Urothelium cell line (cell line): ENCODE measurements around the gene ZDHHC8.

Experiments
- DNase-seq: peaks from one replicate; pipeline ENCODE4 v3.0.0; 2011; ENCODE audit warnings: low spot score, mixed read lengths
- FAIRE-seq: peaks from 2 replicates; lab custom pipeline; 2011; peaks lifted over from hg19 to GRCh38; lab: Jason Lieb, UNC

Gene ZDHHC8

DNA sequence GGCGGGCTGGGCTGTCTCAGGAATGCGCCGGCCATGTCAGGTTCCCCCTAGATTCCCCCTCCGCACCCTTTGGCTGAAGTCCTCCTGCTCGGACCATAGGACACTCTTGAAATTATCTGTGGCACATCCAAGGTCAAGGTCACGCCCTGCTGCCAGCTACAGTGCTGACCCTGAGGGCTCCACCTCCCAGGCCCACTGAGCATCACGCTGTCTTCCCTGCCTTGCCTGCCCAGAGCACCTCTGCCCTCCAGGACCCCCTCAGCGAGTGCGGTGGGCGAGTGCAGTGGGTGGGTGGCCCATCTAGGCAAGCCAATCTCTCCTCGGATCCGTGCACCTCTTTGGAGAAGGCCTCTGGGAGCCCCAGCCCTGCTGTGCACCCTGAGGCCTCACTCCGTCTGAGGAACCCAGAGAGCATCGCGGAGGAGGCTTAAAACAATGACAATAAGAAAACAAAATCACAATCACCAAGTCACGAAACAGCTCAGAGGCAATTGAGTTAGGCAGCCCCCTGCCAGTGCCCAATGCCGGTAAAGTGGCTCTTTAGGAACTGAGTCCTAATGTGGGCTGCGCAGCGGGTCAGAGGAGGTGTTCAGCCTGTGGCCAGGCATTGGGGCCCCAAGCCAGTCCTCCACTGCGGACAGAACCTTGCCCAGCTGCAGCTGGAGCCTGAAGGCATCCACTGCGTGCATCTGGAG lies 45.8 kb downstream of the ZDHHC8 start:
- FAIRE-seq (no peak), DNase-seq (no peak)

DNA sequence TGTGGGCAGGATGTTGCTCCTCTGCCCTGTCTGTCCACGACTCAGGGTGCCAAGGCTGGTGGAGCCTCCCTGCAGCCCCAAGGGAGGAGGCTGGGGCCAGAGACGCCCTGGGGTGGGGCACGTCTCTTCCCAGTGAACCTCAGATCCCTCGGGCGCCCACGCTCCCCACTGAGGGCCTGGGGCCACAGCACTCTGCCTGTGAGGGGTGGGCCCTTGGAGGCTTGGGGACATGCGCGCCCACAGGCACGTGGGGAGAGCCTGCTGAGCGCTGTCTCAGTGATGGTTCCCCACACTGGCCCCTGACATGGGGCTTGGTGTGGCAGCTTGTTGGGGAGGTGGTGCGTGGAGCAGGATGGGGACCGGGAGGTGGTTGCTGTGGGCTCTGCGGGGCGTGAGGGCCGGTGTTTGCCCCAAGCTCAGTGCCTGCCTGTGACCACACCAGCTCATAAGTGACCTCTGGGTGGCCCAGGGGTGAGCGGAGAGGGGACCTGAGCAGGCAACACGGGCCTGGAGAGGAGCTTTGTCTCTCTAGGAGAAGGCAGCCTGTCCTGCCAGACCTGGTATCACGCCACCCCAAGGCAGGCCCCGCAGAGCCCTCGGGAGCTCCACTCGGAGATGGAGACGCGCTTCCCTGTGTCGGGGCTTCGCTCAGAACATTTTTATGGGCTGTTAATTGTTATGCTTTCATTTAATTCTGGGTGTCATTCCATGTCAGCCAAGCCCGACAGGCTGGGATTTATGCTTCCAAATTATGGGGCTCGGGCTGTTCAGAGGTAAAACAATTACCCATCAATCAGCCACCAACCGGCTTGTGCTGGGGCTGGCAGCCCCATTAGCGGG lies 46.7 kb downstream of the ZDHHC8 start:
- no peak for FAIRE-seq
- no peak for DNase-seq

DNA sequence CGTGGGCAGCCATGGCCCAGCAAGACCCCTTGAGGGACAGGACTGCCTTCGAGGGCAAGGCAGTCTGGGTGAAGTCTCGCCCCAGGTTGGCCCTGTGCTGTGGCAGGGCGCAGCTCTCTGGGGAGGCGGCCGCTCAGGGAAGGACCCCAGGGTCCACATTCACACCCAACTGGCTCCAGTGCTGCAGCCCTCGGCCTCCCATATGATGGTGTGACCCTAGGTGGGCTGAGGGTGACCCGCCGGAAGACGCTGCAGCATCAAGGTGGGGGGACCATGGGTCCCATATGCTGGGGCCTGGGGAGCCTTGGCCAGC lies 47.3 kb downstream of the ZDHHC8 start:
- no peak for DNase-seq
- FAIRE-seq = no peak

DNA sequence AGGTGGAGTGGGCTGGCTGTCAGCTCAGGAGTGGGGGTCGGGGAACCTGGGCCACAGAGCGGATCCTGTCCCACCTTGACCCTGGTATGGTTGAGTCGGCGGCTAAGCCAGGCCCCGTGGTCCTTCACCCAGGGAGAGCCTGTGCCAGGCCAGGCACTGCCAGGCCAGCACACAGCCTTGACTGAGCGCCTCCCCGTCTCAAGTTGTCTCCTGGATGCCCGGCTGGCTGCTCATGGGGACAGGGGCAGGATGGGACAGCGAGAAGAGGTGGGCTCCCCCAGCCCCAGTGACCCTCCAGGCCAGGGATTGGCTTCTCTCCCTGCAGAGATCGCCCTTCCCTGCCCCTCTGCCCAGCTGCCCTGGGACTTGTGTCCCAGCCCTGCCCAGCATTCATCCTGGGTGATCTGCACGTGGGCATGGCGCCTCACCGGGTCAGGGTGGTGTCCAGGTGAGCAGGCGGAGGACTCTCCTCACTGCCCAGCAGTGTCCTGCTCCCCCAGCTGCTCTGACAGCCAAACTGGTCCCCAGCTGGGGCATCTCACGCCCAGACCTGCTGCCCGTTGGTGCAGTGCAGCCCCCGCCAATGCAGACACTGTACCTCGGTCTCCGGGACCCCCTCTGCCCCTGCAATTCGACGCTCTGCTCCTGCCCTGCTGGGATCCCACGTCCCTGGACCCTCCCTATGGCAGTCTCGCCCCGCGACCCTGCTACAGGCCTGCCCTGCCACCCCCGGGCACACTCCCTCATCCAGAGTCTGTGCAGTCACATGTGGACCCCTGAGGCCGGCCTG lies 48.0 kb downstream of the ZDHHC8 start:
- no peak for DNase-seq
- no peak for FAIRE-seq

DNA sequence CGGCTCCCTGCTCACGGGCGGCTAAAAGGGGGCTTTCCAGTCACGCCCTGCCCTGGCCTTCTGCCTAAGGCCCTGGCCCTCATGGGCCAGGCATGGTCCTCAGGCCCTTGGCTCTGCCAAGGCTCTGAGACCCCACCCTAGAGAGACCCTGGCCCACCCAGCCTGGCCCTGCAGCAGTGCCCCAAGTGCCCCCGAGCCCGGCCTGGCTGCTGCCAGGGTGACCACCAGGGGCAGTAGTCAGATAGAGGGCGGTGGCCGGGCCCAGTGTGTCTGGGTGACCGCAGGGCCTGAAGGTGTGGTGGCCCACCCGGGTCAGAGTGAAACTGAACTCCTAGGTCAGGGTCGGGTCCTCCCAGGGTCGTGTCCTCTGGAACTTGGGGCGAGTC lies 48.6 kb downstream of the ZDHHC8 start:
- FAIRE-seq (no peak), DNase-seq (no peak)

DNA sequence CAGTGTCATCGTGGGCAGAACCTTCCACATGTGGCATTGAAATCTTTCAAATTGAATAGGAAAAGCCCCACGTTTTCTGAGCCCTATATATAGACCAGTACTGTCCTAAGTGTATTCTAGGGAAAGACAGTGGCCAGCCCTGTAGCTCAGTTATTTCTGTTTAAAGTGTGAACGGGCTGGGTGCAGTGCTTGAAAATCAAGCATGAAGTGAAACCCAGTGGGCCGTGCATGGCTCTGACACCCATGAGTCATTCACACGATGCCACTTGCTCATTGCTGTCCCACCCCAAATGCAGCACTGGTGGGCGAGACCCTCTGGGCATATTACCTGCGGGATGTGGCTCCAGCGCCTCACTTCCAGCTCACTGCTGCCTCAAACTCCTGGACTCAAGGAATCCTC lies 49.0 kb downstream of the ZDHHC8 start:
- FAIRE-seq = peak; percentile 23
- no peak for DNase-seq

DNA sequence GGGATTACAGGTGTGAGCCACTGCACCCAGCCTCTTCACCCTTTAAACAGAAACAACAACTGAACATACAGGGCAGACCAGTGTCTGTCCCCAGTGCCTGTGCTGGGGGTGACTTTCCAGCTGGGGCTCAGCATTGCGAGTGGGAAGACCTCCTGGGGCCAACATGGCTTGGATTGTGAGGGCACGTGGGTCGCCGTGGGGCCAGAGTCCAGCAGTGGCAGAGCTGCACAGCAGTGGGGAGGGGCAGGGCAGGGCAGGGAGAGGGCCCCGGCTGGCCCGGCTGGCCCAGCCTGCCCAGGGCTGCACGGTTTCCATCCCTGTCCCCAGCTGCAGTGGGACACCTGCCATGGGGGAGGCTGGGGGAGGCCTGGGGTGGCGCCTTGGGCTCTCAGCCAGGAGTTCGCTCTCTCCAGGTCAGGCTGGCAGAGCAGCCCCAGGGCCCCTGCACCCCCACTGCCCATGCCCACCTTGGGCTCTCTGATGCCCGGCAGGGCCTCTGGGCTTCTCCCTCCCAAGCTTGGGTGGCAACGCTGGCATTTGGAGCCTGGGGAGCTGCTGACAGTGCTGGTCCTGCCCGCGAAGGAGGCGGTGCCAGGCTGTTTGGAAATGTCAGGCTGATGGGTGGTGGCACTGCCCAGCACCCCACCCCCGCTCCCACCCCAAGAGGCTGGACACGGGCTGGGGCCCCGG lies 49.7 kb downstream of the ZDHHC8 start:
- DNase-seq (no peak), FAIRE-seq (no peak)

DNA sequence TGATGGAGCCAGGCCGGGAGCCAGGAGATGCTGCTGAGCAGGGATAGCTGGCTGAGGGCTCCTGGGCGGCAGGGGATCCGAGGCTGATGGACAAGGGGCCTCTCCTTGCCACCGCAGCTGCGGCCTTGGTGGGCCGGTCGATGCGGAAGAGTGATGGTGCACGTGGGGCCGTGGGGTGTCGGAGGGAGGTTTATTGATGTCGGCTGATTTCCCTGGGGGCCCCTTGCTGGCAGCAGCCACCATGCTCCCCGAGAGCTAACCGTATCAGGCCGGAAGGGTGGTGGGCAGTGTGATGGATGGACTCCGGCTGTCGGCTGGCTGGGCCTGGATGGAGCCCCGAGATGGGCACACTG lies 50.3 kb downstream of the ZDHHC8 start:
- no peak for DNase-seq

DNA sequence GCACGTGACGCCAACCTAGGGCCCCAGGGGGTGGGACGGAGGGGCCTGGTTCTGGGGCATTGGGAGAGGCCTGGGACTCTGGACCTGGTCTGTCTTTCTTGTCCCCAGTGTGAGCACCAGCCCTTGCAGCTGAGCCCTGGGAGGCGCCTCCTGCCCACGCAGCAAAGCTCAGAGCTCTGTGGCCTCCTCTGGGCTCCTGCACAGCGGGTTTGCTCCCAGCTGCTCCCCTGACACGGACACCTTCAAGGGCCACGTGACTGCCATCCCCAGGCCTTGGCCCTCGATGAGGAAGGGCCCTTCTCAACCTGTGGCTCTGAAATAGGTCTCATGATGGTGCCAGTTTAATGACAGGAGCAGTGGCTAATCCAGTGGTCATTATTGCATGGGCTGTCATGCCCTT lies 50.8 kb downstream of the ZDHHC8 start:
- DNase-seq = no peak

More for the DNA sequence above, 50.3 kb downstream of the ZDHHC8 start:
- FAIRE-seq = no peak

DNA sequence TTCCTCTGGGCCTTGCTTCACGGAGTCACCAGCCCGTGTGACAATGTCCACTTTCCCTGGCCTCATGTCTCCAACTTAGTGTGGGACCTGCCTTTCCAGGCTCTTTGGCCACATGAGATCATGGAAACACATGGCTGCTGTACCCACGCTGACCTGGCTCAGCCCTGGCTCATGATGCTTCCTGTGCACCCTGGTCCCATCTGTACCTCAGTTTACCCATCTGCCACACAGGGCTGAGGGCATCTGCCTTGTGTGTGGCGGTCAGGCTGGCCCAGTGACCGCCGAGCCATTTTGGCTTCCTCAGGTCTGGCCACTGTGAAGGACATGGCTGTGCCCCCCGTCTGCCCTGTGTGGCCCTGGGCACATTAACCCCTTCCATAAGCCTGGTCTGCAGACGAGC lies 51.5 kb downstream of the ZDHHC8 start:
- peak; percentile 79 for FAIRE-seq
- DNase-seq = no peak

More for the DNA sequence above, 50.8 kb downstream of the ZDHHC8 start:
- no peak for FAIRE-seq

DNA sequence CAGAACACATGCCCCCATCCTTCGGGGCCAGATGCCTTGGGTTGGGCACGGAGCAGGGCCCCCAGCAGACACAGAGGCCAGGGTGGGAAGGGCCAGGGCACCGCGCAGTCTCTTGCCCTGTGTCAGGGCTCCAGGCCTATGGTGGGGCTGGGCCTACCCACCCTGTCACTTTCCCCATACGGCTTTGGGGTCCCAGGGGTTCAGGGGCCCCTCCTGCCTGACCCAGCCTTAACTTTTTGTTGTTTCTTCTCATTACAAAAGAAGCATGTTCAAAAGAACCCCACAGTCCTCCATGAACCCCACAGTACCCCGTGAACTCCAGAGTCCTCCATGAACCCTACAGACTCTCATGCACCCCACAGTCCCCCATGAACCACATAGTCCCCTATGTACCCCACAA lies 52.2 kb downstream of the ZDHHC8 start:
- DNase-seq = no peak
- FAIRE-seq = no peak

DNA sequence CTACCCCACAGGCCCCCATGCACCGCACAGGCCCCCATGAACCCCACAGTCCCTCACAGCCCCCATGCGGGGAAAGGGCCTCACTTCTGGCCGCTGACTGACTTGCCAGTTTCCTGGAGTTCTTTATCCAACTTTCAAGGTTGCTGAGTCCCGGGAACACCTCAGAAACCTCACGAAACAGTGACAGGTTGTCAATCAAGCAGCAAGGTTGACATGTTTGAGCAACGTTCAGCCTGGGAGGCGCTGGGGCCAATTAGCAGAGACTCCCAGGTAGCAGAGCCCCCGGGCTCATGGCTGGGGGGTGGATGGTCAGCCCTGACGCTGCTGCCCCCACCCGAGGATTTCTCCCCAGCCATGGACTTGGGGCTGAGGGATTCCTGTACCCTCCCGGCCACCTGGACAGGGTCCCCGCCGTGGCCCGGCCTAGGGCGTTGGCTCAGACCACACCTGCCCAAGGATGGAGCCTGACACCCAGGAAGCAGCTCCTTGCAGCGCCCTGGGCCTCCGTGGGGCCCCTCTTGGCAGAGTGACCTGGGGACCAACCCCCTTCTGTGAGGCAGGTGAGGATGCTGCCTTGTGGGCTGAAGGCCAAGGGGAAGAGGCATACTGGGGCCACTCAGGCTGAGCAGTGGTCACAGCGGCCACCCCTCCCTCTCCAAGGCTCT lies 53.0 kb downstream of the ZDHHC8 start:
- DNase-seq (no peak), FAIRE-seq (no peak)

DNA sequence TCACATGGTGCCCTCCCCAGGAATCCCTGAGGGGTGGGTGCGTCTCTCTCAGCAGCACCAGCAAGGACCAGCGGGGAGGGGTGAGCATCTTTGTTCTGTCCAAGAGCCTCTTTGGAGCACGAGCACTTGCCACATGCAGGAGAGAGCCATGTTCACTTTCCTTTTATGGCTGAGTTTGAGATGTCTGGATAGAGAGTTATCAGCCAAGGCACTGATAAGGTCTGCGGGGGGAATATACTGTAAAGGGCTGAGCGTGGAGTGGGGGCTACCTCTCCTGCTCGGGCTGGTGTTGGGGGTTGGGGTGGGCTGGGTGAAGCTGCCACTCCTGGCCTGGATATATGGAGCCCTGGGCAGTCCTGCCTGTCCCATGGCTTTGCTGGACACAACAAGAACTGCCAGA lies 54.1 kb downstream of the ZDHHC8 start:
- FAIRE-seq = no peak

DNA sequence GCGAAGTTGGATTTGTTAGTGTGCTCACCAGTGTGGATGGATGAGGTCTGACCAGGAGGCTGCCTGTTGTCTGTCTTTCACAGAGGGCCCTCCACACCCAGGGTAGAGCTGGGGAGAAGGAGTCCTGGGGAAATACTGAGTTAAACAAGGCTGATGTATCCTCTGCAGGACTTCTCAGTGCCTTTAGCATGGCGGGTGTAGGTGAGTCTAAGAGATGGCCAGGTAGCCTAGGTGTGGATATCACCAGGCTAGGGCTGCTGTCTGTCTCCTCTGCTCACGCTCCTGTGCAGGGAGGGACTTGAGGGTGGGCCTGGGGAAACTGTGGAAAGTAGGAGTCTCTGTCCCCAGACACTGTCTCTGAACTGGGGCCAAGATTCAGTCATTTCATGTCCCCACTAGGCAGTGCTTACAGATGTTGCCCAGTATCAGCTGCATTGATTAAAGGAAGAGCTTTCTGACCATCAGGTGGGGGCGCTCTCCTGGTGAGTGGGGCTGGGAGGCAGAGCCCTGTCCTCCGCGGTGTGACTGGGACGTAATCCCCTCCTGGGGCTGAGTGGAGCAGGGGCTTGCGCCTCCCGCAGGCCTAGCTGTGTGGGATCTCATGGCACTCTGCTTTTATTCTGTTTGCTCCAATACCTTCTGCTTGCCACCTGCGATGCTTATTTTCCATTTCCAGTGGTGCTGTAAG lies 54.7 kb downstream of the ZDHHC8 start:
- FAIRE-seq (peak; percentile 13), DNase-seq (peak; percentile 42)

More for the DNA sequence above, 54.1 kb downstream of the ZDHHC8 start:
- DNase-seq = no peak

DNA sequence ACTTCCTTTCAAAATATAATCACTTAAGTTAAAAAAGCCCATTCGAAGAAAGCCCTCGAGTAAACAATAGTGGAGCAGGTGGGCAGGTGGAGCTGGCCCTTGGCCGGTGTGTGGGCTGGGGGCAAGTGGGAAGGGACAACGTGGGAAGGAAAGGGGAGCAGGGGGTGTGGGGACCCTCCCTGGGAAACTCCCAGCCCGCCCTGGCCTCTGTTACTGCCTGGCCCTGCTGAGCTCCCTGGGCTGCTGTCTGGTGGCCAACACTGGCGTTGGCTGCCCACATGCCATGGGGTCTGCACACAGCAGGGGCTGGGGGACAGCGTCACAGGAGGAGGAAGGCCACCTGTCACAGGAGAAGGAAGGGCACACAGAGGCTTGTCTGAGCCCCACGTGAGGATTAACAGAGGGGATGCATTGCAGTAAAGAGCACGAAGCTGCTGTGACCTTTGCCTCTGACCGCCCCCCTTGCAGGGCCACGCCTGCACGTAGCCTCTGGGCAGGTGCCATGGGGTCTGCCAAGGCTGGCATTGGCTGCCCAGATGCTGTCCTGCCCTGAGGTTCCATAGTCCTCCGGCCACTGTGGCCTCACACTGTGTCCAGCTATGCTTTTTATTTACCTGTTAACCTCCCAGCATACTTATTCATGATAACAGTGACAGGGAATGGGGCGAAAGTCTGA lies 55.4 kb downstream of the ZDHHC8 start:
- FAIRE-seq (peak; percentile 93), DNase-seq (no peak)

DNA sequence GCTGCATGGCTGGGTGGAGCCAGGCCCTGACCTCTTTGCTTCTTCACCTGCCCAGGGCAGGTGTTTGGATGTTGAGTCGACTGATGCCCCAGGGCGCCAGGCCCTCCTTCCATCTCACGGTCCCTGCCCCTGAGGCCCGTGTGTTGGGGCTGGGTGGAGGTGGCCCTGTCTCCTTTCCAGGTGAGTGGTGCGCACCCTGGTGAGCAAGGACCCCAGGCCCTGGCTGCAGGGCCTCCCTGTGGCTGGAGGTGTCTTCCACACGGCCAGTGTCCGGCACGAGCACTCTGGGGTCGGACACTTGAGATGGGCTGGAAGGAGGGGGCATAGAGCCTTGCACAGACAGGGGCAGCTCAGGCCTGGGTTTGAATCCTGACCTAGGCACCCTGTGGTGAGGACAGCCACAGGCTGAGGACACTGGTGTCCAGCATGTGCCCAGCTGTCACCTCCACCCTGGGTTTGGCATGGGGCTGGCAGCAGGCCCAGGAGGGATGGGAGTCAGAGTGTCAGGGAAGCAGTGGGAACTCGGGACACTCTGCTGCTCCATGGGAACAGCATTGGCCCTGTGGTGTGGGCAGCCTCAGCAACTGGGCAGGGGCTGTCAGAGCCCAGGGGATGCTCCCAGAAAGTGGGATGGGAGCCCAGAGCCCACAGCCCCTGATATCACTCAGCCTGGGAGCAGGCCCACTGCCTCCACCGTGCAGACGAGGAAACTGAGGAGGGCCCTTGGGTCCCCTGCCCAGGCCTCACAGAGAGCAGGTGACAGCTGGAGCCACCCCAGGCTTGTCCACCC lies 56.4 kb downstream of the ZDHHC8 start:
- FAIRE-seq (no peak), DNase-seq (no peak)

DNA sequence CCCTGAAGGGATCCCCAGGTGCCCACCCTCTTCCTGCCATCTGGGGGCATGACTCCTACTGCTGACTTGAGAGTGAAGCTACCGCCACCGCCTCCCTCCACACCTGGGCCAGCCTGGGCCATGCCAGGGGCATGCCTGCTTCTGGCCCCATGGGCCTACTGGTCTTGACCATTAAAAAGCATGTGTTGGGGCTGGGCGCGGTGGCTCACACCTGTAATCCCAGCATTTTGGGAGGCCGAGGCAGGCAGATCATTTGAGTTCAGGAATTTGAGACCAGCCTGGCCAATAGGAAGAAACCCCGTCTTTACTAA lies 56.9 kb downstream of the ZDHHC8 start:
- DNase-seq (no peak), FAIRE-seq (peak; percentile 35)

DNA sequence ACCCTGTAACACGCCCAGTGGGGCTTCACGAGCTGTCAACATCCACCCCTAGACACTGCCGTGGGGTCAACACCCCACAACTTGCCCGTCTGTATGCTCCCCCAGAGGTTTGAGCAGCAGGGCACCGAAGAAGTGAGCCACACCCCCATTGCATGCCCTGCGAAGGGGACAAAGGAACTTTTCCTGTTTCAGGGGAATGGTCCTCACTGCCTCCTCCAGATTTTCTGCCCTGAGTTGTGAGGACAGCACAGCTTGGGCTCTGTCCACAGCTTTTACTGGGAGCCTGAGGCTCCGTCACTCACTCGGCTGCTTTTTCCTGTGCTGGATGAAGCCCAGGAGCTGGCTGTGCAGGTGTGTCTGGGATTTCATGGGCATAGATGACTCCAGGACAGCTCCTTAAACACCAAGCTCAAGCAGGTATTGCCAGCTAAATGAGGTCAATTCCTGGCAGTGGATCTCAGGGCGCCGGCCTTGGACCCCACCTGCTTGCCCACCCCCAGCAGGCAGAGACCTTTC lies 59.5 kb downstream of the ZDHHC8 start:
- FAIRE-seq = no peak
- DNase-seq = no peak

DNA sequence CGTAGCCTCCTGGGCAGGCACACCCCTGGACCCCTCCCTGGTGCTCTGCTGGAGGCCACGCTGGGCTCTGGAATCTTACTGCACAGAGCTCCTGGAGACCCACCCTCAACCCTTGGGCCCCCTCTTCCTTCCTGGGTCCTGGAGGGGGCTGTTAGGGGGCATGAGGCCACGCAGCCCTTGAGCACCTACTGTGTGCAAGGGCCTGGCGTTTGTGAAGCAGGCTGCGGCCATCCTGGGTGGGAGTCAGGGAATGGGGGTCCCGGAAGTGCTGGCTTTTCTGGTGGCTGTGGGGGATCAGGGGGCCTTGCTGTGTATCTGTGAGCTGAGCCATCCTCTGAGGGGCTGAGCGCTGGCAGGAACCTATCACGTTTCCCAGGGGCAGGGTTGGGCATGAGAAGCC lies 60.2 kb downstream of the ZDHHC8 start:
- DNase-seq = no peak
- no peak for FAIRE-seq
